ENCODE data around the gene WWTR1. TPM values are rescaled to one million over a fixed set of nuclear protein-coding genes. Genes with fewer than 3 reads are reported as not detected.

Gene WWTR1
- total and polyA plus RNA-seq, 2 of the 8 experiments (the other 6 are each of a cell fraction or from before 2014, with no cell fraction given), result 15.7 to 18.6 TPM

DNA sequence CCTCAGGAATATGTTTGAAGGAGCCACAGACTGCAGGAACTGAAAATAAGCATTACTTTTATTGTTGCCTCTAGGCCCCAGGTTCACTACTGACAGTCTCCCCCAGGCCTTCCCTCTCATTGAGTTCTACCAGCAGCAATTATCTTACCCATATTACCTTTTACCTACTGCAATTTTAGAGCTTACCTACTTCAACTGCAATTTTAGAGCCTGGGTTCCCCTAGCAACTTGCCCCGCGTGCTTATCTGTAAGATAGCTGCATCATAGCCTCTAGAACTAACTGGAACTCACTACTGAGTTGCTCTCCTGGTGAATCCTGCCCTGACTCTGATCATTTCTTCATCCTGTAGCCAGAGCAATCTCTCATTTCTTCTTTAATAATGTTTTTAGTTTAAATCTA is 29.2 kb upstream of the WWTR1 start:
- CTCF ChIA-PET (ENCODE audit: partially characterized antibody), result interaction anchor here (1.1 to 2.8 kb wide), 7 partner anchors 19 to 189 kb away, joined by 3 to 10 read pairs (median 4); no protein-coding TSS in a partner anchor
- H3K18ac ChIP-seq (ENCODE audit: extremely low read depth, low read length), result no peak overlapping the region
- no peak for FAIRE-seq
- no peak for TF ChIP-seq POLR2AphosphoS5 (IDR thresholded peaks at IDR 0.05; ENCODE audit: low read depth, low read length)
- no peak for TF ChIP-seq GTF2F1 (IDR thresholded peaks at IDR 0.05; ENCODE audit: borderline replicate concordance, low read depth, low read length)
- no peak for TF ChIP-seq CEBPB (IDR thresholded peaks at IDR 0.05; ENCODE audit: low read depth, low read length)
- no peak for TF ChIP-seq JUND (IDR thresholded peaks at IDR 0.05; ENCODE audit: low read length)

More for the DNA sequence above, 29.2 kb upstream of the WWTR1 start:
- H3K79me1 ChIP-seq (ENCODE audit: low read depth, low read length), result no peaks in the 10 kb centered on the region
- no peaks in the 10 kb centered on the region for H3K4me1 ChIP-seq (replicated peaks in 1 of 4; ENCODE audit: control insufficient read depth in 3 of 4, insufficient read depth in 4 of 4, low read length in 3 of 4)
- H4K91ac ChIP-seq (replicated peaks; ENCODE audit: insufficient read length, low read length), result no peak overlapping the region
- H2BK15ac ChIP-seq (ENCODE audit: low read length), result no peak overlapping the region
- H2AK5ac ChIP-seq (ENCODE audit: low read depth, low read length), result no peak overlapping the region
- H2BK12ac ChIP-seq (ENCODE audit: low read depth, low read length), result no peak overlapping the region
- H3K79me2 ChIP-seq (ENCODE audit: control insufficient read depth in 1 of 2, insufficient read depth in 2 of 2, low read length in 2 of 2), result no peaks in the 10 kb centered on the region
- H3K14ac ChIP-seq (ENCODE audit: insufficient read length), result no peak overlapping the region
- H2BK20ac ChIP-seq (ENCODE audit: low read length), result no peak overlapping the region
- no peak overlapping the region for H3K56ac ChIP-seq (replicated peaks; ENCODE audit: insufficient read length, low read depth, low read length)
- no peak overlapping the region for H3K23ac ChIP-seq (ENCODE audit: insufficient read length)
- no peak overlapping the region for H3K4me2 ChIP-seq (ENCODE audit: insufficient read depth in 1 of 2, low read depth in 2 of 2, low read length in 2 of 2)
- no peak for DNase-seq (ENCODE audit: low read depth in 1 of 2, low spot score in 2 of 2)
- WGBS, 2 experiments (ENCODE audit: extremely low coverage in 1 of 2, insufficient coverage in 1 of 2, insufficient read length in 1 of 2, insufficient replicate concordance in 2 of 2, low coverage in 1 of 2, low lambda C conversion rate in 2 of 2, missing lambda C conversion rate in 1 of 2), result 95% methylated on average over 2 of the region's 2 CpGs; no CpG with 5 or more reads in 1 of the 2 experiments
- no peak overlapping the region for H2BK5ac ChIP-seq (ENCODE audit: low read depth, low read length)
- H2BK120ac ChIP-seq (replicated peaks; ENCODE audit: low read depth, low read length), result no peak overlapping the region
- H3K9ac ChIP-seq (replicated peaks in 1 of 4; ENCODE audit: extremely low read depth in 1 of 4, low read depth in 3 of 4, low read length in 3 of 4), result no peak overlapping the region
- no peak overlapping the region for H3K27ac ChIP-seq (ENCODE audit: low read depth, low read length)
- no peaks in the 10 kb centered on the region for H3K9me3 ChIP-seq (ENCODE audit: insufficient read depth in 2 of 2, low read depth in 1 of 2, low read length in 1 of 2)
- POLR2A ChIA-PET (ENCODE audit: partially characterized antibody), result no interaction called here
- H4K20me1 ChIP-seq (replicated peaks in 1 of 2; ENCODE audit: control insufficient read depth in 1 of 2, insufficient read depth in 2 of 2, low read length in 2 of 2), result no peaks in the 10 kb centered on the region
- no peak overlapping the region for H2AFZ ChIP-seq (ENCODE audit: low read length)
- H3K27me3 ChIP-seq (replicated peaks in 1 of 4; ENCODE audit: control insufficient read depth in 3 of 4, extremely low read depth in 1 of 4, insufficient read depth in 3 of 4, low read length in 3 of 4), result no peaks in the 10 kb centered on the region
- no peak overlapping the region for H4K8ac ChIP-seq (ENCODE audit: extremely low read depth, insufficient read depth, low read length)
- H3K36me3 ChIP-seq (ENCODE audit: control insufficient read depth in 2 of 4, insufficient read depth in 4 of 4, low read length in 3 of 4), result no peaks in the 10 kb centered on the region
- no peak overlapping the region for H3K4me3 ChIP-seq (ENCODE audit: extremely low read depth in 1 of 4, insufficient read depth in 2 of 4, low read depth in 3 of 4, low read length in 4 of 4)
- no peaks in the 10 kb centered on the region for H3K23me2 ChIP-seq (ENCODE audit: low read depth, low read length)
- no peak overlapping the region for H3K4ac ChIP-seq (replicated peaks; ENCODE audit: insufficient read length, low read depth, low read length)
- no peak overlapping the region for H4K5ac ChIP-seq (ENCODE audit: insufficient read length, low read depth, low read length)
